ENCODE results near the gene MAPK13. TPM values are rescaled to one million over a fixed set of nuclear protein-coding genes. Genes with fewer than 3 reads are reported as not detected.
"Not testable (repeated sequence)": the region's sequence is repeated elsewhere in the genome, so short reads cannot be mapped to it uniquely, and the experiment has no call there.

MAPK13 gene
- total RNA-seq, 1 donor from 2014 or later: 18.7 TPM

DNA sequence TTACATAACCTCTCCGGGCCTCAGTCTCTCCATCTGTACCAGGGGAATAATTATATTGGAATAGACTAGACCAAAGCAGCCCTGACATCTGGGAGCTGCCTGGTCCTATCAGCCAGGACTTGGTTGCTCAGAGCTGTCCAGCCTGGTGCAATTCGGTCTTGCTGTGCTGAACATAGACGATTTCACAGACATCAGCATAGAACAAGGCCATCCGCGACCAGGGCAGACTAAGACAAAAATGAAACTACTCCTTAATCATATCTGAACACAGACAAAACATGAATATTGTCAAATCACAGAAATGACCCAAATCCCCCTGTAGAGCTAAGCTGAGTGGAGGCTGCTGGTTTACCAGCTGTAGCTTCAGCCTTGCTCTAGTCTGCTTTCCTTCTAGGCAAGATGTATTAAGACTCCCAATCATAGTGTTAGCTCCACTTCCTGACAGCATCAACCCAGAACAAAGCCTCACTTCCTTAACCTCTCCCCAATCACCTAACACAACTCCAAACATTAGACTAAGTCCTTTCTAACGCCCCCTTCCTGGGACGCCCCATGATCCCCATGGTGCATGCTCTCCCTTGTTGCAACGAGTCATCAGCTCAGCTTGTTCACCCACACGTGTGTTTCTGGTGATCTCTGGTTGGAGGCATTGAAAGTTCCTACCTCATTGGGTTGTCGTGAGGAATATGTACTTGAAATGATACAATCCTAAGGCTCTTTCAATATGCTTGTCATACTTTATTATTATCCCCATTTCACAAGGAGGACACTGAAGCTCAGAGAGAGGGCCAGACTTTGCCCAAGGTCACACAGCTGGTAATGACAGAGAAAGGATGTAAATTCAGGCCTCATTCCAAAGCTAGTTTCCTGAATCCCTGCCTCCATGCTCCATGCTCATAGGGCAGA is 3.5 kb upstream of the MAPK13 start:
- intact Hi-C loops (cut with micrococcal nuclease): no loop called here

DNA sequence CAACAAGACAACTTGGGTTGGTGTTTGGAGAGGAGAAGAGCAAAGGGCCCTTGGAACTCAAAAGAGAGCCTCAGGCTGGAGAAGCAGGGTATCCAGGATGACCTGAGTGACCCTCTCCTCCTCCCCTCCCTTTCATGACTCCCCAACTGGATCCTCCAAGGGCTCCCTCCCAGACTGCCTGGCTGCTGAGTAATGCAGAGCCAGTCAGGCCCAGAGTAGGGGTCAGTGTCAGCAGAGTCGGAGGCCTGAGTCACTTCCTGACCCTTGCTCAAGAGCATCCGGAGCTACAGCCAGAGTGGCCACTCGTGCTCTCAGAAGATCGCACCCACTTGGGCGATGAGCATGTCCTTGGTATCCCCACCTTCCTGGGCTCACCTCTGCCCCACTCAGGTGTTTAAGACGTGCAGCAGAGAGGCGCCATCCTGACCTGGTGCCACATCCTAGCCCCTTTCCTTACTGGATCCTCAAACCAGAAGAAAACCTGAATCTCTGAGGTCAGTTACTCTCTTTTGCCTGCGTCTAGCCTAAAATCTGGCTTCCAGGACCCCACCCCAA is 2.8 kb upstream of the MAPK13 start:
- intact Hi-C loops (cut with micrococcal nuclease): no loop called here

DNA sequence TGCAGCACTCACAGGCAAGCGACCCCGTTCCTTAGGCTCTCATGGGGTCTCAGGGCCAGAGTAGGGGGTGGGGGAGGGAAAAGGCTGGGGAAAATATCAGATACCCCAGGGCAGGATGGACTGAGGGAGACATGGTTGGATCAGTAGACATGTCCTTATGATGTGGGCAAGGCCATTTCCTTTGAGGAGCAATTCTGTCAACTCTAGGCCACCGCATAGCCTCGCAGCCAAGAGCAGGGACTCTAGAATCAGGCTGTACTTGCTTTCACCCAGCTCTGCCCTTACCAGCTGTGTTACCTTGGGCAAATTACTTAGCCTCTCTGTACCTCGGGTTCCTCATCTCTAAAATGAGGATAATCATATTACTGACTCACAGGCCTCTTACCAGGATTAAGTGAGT is 2.2 kb upstream of the MAPK13 start:
- intact Hi-C loops (cut with micrococcal nuclease): no loop called here

DNA sequence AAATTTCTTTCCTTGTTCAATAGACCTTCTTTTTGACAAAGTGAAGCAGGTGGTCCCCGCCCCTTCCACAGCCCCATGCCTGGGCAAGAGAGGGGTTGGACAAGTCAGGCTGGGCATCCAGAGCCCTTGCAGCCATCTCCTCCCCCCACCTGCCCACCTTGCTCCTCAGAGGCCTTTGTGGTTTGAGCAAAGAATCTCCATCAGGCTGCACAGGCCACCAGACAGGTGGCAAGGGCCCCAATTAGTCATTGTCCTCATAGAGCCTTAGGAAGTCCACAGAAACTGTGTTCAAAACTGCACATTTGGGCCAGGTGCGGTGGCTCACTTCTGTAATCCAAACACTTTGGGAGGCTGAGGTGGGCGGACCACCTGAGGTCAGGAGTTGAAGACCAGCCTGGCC is 1.5 kb upstream of the MAPK13 start:
- intact Hi-C loops (cut with micrococcal nuclease): no loop called here

DNA sequence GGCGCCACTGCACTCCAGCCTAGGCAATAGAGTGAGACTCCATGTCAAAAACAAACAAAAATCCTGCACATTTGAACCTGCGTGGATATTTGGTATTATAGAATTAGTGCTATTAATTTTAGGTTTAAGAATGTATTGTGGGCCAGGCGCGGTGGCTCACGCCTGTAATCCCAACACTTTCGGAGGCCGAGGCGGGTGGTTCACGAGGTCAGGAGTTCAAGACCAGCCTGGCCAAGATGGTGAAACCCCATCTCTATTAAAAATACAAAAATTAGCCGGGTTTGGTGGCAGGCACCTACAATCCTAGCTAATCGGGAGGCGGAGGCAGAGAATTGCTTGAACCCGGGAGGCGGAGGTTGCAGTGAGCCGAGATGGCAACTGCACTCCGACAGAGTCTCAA is 979 bp upstream of the MAPK13 start:
- intact Hi-C loops (cut with micrococcal nuclease): not testable (repeated sequence)

DNA sequence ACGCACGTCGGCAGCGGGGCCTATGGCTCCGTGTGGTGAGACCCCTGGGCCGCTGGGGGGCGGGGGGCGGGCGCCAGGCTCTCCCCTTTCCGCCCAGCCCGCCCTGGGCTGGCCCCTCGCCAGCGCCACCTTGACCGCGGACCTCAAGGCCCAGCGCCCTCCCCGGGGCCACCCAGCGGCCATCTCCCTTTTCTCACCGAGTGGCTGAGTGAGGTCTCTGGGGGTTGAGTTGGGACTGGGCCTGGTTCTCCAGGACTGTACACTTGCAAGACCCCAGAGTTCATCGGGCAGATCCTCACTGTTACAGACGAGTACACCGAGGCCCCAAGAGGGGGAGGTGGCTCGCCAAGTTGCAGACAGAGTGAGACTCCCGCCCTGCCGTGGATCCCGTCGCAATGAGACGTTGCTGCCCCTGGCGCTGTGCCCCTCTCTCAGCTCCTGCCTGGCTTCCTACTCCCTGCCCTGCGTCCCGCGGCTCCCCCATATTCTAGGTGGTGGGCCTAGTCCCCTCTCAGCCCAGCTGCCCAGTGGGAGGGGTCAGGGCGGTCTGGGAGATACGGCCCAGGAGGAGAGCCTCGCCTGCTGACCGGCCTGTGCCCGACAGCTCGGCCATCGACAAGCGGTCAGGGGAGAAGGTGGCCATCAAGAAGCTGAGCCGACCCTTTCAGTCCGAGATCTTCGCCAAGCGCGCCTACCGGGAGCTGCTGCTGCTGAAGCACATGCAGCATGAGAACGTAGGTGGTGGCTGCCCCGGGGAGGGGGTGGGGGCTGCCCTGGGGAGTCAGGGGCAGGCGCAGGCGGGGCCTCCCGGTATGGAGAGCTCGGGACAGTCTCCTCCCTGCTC is 576 bp downstream of the MAPK13 start:
- intact Hi-C loops (cut with micrococcal nuclease): loop anchor here (1.0 to 2.0 kb wide), 4 partner anchors 8 to 104 kb away; partner anchors contain the start of genes BRPF3 and MAPK14

DNA sequence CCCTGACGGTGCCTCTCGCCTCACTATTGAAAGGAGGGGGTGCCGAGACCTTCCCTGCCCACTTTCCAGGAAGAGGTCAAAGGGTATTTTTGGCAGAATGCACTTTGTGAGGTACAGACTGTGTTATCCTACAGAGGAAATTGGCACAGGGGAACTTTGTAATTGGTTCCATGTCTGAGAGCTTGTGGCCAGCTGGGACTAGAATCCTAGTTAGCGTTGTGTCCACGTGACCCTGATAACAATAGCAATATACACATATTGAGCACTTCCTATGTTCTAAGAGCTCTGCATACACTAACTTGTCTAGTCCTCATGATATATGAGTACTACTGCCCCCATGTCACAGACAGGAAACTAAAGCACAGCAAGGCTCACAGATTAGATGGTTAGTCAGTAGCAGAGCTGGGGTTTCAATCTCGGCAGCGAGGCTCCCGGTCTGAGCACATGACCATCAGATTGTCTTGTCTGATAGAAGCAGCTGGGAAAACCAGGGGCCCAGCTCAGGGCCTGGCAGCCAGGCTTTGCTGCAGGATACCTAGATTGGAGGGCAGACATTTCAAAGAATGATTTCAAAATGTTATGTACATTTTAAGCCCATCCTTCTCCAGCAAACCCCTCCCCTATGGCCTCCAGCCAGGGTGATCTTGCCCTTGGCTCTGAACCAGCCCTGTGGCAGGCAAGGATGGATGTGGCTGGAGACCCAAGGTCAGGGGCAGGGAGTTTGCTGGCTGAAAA is 1.4 kb downstream of the MAPK13 start:
- intact Hi-C loops (cut with micrococcal nuclease): loop anchor here (1.0 to 2.0 kb wide), 4 partner anchors 8 to 104 kb away; partner anchors contain the start of genes BRPF3 and MAPK14

DNA sequence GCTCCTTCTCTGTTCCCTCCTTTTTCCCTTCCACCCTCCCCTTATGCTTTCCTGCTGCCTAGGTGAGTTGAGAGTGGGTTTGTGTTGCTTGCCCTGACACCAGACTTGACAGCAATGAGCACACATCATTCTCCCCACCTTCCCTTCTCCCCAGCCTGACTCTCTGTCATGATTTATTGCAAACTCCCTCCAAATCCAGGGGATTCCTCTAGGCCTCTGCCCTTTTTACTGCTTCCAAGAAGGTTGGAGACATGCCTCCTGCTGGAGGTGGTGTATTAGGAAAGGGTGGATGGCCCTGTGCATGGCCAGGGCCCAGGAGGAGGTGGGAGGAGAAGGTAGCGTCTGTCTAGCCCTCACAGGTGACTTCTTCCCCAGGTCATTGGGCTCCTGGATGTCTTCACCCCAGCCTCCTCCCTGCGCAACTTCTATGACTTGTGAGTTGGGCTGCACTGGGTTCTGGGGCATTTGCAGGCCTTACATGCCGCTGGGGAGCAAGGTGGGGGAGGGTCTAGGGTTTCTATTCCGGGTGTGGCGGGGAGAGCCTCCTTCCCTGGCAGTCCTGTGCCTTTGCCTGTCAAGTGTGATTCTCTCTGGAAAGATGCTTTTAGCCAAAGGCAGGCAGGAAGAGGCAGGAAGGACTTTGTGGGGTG is 2.1 kb downstream of the MAPK13 start:
- intact Hi-C loops (cut with micrococcal nuclease): no loop called here

DNA sequence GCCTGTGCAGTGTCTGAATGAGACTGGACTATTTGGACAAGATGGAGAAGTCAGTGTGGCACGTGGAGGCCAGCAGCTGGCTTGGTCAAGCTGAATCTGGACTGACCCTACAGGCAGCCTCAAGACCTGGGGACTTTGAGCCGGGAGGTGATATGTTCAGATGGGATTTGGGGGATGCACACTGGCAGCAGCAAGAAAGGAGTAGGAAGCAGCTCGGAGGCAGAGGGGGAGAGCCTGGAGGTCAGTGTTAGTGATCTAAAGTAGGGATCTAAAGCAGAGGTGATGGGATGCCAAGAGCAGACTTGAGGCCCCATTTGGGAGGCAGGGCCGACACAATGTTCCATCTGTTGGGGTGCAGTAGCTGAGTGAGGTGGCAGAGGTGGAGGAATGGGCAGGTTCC is 2.8 kb downstream of the MAPK13 start:
- intact Hi-C loops (cut with micrococcal nuclease): no loop called here

DNA sequence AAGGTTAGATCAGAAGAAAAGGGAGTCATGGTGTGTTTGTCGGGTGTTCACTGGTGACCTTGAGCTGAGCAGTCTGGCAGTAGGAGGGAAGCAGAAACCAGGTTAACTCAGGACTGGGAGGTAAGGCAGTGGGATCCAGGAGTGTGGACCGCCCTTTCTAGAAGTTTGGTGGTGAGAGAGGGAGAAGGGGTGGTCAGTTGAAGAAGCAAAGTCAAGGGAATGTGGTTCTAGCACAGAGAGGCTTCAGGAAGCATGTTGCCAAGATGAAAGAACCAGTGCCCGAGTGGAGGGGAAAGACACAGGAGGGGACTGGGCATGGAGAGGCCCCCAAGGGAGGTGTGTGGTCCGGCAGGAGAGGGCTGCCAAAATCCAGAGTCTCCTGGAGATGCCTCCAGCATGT is 3.6 kb downstream of the MAPK13 start:
- intact Hi-C loops (cut with micrococcal nuclease): no loop called here

DNA sequence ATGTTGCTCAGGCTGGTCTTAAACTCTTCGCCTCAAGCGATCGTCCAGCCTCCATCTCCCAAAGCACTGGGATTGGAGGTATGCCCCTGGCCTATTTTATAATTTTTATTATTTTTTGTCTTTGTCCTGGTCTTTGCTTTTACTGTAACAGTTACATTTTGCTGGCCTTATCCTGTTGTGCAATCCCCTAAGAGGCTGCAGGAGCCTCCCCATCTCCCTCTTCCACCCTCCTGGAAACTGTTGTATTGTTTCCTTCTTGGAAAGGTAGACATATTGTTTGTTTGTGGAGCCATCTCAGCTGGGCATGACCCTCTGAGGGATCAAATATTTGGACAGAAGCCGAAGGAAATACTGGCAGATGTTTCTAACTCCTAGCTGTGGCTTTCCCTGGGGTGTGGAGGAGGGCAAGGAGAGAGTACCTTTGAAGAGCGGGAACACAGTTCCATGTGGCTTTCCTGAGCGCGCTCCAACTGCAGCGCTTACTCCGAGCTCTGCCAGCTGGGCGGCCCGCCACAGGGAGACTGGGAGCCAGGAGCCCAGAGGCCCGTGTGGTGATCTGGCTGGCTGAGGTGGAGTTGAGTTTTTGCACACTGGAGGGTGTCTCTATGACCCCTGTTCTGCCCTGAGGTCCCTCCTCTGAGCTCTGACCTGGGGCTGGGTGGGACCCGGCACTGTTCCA is 4.9 kb downstream of the MAPK13 start:
- intact Hi-C loops (cut with micrococcal nuclease): no loop called here

DNA sequence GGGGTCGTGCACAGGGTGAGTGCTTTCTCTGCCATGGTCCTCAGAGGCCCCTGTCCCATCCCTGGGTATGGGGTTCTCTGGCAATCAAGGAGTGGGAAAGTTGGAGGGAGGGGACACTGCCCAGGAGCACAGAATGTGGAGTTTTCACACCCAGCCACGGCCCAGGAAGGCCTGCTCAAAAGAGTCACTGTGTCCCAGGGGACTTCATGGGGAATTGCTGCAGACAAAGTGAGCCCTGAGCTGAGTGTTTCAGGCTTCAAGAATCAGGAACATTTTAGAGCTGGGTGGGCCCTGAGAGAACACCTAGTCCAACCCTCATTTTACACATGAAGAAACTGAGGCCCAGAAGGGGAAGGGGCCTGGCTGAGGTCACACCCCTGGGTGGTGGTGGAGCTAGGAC is 5.7 kb downstream of the MAPK13 start:
- intact Hi-C loops (cut with micrococcal nuclease): no loop called here

DNA sequence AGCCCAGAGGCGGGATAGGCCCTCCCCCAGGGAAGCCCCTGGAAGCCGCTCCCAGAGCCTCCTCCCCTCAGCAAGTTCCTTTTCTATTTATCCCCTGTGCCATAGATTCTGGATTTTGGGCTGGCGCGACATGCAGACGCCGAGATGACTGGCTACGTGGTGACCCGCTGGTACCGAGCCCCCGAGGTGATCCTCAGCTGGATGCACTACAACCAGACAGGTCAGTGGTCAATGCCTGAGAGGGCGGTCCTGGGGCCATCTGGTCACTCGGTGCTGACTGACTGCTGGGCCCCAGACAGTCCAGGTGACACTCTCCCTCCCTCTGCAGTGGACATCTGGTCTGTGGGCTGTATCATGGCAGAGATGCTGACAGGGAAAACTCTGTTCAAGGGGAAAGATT is 6.2 kb downstream of the MAPK13 start:
- intact Hi-C loops (cut with micrococcal nuclease): no loop called here

DNA sequence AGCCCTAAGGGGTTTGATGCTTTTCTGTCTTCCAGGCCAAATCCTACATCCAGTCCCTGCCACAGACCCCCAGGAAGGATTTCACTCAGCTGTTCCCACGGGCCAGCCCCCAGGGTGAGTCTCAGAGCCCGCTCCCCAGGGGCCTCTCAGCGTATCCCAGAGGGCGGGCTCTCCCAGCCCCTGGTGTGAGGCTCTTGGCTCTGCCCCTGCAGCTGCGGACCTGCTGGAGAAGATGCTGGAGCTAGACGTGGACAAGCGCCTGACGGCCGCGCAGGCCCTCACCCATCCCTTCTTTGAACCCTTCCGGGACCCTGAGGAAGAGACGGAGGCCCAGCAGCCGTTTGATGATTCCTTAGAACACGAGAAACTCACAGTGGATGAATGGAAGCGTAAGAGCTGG is 8.4 kb downstream of the MAPK13 start:
- intact Hi-C loops (cut with micrococcal nuclease): no loop called here

DNA sequence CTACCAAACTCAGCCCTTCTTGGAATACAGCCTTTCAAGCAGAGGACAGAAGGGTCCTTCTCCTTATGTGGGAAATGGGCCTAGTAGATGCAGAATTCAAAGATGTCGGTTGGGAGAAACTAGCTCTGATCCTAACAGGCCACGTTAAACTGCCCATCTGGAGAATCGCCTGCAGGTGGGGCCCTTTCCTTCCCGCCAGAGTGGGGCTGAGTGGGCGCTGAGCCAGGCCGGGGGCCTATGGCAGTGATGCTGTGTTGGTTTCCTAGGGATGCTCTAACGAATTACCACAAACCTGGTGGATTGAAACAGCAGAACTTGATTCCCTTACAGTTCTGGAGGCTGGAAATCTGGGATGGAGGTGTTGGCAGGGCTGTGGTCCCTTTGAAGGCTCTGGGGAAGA is 9.1 kb downstream of the MAPK13 start:
- intact Hi-C loops (cut with micrococcal nuclease): no loop called here

DNA sequence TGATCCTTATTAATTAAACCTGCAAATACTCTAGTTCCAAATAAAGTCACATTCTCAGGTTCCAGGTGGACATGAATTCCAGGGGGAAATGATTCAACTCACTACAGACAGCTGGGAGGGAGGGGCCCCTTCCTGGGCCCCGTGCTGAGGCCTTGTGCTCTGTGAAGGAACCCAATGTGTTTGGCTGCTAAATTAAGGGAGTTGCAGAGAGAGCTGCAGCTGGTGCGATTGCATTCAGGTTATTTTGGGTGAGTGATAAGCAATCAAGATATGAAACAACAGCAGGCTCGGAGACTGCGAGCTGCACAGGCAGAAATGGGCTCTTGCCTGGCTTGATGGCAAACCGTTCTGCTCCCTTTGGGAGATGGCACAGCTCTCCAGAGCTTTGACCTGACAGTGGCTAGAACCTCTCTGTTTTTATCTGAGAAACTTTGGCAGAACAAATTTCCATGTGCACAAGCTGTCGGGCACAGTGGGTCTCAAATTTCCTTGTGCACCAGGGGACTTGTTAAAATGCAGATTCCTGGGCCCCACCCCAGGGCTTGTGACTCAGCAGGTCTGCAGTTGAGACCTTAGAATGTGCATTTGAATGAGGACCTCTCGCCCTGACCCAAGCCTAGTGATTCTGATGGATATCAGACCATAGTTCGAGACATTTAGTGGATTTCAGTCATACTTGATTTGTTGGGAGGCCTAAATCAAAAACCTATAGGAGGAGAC is 9.8 kb downstream of the MAPK13 start:
- intact Hi-C loops (cut with micrococcal nuclease): no loop called here

DNA sequence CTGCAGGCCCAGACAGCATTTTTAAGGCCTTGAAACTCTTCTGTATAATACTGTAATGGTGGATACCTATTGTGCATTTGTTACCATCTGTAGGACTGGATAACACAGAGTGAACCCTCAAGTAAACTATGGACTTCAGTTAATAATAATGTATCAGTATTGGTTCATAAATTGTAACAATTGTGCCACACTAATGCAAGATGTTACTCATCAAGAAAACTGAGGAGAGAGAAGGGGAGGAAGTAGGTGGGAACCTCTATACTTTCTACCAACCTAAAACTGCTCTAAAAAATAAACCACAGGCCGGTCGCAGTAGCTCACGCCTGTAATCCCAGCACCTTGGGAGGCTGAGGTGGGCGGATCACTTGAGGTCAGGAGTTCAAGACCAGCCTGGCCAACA is 10.8 kb downstream of the MAPK13 start:
- intact Hi-C loops (cut with micrococcal nuclease): no loop called here

DNA sequence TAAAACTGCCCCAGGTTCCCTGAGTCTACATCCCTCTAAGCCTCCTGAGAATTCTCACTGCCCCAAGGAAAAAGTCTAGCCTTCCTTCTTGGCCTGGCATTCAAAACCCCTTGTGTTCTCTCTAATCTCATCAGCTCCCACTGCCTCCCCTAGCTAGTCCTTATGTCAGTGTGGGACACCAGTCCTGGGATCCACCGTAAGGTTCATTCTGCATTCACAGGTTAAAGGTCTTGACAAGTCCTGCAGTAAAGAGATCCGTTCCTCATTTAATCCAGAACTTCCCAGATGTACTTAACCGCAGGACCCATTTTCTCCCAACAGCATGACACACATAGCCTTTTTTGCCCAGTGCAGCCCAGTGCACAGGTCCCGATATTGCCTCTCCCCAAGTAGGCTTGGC is 11.6 kb downstream of the MAPK13 start:
- intact Hi-C loops (cut with micrococcal nuclease): no loop called here

DNA sequence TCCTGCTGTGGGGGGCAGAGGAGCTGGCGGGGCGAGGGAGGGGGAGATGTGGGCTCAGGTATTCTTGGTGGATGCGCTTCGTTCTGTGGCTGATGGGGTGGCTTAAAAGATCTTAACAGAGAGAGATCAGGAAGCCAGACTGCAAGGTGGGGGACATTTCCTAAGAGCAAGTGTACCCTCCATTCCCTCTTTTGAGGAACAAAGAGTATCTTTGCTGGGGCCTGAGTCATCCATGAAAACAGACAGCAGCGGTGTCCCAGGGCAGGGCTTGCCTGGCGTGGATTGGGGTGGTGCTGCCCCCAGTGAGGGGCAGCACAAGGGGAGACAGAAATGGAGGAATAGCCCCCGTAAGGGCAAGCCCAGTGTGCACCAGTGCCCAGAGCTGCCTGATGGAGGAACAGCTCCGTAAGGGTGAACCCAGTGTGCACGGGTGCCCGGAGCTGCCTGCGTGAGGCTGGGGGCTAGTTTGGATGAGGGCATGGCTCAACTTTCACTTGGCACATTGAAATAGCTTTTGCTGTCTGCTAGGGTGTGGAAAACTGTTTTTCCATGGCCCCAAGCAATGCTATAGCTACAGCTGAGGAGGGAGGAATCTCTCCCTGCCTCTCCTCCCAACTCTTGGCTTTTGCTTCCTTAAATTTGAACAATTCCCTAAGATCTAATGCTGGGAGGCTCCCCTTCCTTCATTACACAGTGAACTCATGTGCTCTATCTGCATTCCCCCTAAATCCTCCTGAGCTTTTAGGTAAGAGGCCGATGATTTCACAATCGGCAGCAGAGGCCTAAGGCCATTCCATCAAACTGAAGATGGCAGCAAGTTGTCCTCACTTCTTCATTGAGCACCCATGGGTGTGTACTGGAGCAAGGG is 12.9 kb downstream of the MAPK13 start:
- intact Hi-C loops (cut with micrococcal nuclease): no loop called here

Measured in T-helper 2 cell treated with Interferon-gamma antibody and Interleukin-4, amounts not matched to agents 100 ng/mL and 5 ng/mL, for 36 hours (primary cell).